ENCODE results near the gene BEND2.
"Not testable (repeated sequence)": the region's sequence is repeated elsewhere in the genome, so short reads cannot be mapped to it uniquely, and the experiment has no call there.

BEND2 gene

GRCh38 chrX:18220786-18221185 lies at the start of gene BEND2:
BEND2 (minus strand) TSS chrX:18220886; CDS start chrX:18220750, 136 bp downstream.
- no peak for DNase-seq

GRCh38 chrX:18255059-18255458 lies 34.4 kb upstream of the BEND2 start:
- no peak for DNase-seq

GRCh38 chrX:18252644-18253359 lies 32.1 kb upstream of the BEND2 start:
- no peak for DNase-seq

GRCh38 chrX:18229646-18230045 lies 9.0 kb upstream of the BEND2 start:
- DNase-seq = not testable (repeated sequence)

GRCh38 chrX:18228069-18228468 lies 7.4 kb upstream of the BEND2 start:
- no peak for DNase-seq

- no peak for DNase-seq
These were observed 6.8 kb upstream of the BEND2 start for GRCh38 chrX:18227458-18227857.

- no peak for DNase-seq
These were observed 10.2 kb downstream of the BEND2 start for GRCh38 chrX:18210470-18210869.

- DNase-seq = no peak
These were observed 14.0 kb downstream of the BEND2 start for GRCh38 chrX:18206657-18207056.

GRCh38 chrX:18203631-18204030 lies 17.1 kb downstream of the BEND2 start:
- DNase-seq = no peak

GRCh38 chrX:18194688-18195087 lies 26.0 kb downstream of the BEND2 start:
- no peak for DNase-seq

- DNase-seq = no peak
These were observed 41.2 kb downstream of the BEND2 start for GRCh38 chrX:18179446-18179845.

GRCh38 chrX:18174971-18175370 lies 45.7 kb downstream of the BEND2 start:
- no peak for DNase-seq

- no peak for DNase-seq
These were observed 46.5 kb downstream of the BEND2 start for GRCh38 chrX:18174209-18174608.

GRCh38 chrX:18173494-18174180 lies 47.0 kb downstream of the BEND2 start:
- no peak for DNase-seq

GRCh38 chrX:18172970-18173369 lies 47.7 kb downstream of the BEND2 start:
- no peak for DNase-seq

- DNase-seq = no peak
These were observed 49.8 kb downstream of the BEND2 start for GRCh38 chrX:18170910-18171309.

- no peak for DNase-seq
These were observed 54.6 kb downstream of the BEND2 start for GRCh38 chrX:18166068-18166467.

GRCh38 chrX:18160369-18160768 lies 60.3 kb downstream of the BEND2 start:
- no peak for DNase-seq

- DNase-seq = no peak
These were observed 61.7 kb downstream of the BEND2 start for GRCh38 chrX:18158963-18159362.

GRCh38 chrX:18151649-18152048 lies 69.0 kb downstream of the BEND2 start:
- no peak for DNase-seq

- no peak for DNase-seq
These were observed 69.5 kb downstream of the BEND2 start for GRCh38 chrX:18151157-18151556.

GRCh38 chrX:18149454-18149853 lies 71.2 kb downstream of the BEND2 start:
- no peak for DNase-seq

GRCh38 chrX:18146954-18147353 lies 73.7 kb downstream of the BEND2 start:
- DNase-seq = no peak

GRCh38 chrX:18146009-18146408 lies 74.7 kb downstream of the BEND2 start:
- no peak for DNase-seq

GRCh38 chrX:18136816-18137215 lies 83.9 kb downstream of the BEND2 start:
- DNase-seq = no peak
